ENCODE measurements around the gene FOXP1. TPM values are rescaled to one million over a fixed set of nuclear protein-coding genes. Genes with fewer than 3 reads are reported as not detected.

Gene FOXP1
- total and polyA plus RNA-seq, 2 donors (not counting 1 experiment from before 2014, with no cell fraction given), result 91.1 to 508 TPM

DNA sequence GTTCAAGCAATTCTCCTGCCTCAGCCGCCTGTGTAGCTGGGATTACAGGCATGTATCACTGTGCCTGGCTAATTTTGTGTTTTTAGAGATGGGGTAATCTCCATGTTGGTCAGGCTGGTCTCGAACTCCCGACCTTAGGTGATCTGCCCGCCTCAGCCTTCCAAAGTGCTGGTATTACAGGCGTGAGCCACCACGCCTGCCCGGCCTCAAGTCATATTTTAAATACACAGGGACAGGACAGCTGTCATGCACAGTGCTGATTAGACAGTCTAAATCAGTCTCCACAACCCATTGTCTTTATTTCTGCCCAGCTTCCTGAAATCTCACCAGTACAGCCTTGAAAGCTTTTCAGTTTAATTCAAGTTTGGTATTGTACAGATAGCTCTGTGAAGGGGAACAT is 587.4 kb downstream of the FOXP1 start:
- H3K4me1 Mint-ChIP-seq, result peaks cover 18% of the 10 kb centered on the region
- no peak overlapping the region for H3K4me3 Mint-ChIP-seq
- Histone ChIP-seq H4K20me1 (ENCODE audit: control insufficient read depth, insufficient read depth, low read length, poor library complexity, severe bottlenecking) (peaks cover 59% of the 10 kb centered on the region), H2AFZ (ENCODE audit: insufficient read depth, low read depth, low read length, poor library complexity, severe bottlenecking) (no peak overlapping the region), H3K9ac (ENCODE audit: low read length) (no peak overlapping the region), H3K79me2 (ENCODE audit: control insufficient read depth, insufficient read depth, low read length) (peaks cover 89% of the 10 kb centered on the region), H3K4me1 (ENCODE audit: control insufficient read depth in 2 of 2, insufficient read depth in 2 of 2, low read length in 2 of 2) (peaks cover 0 to 2% of the 10 kb centered on the region in 2 donors), H3K4me2 (replicated peaks; ENCODE audit: low read depth, low read length, poor library complexity, severe bottlenecking) (no peak overlapping the region), H3K9me3 (ENCODE audit: control extremely low read depth in 1 of 3, control insufficient read depth in 2 of 3, insufficient read depth in 1 of 3, low read length in 2 of 3) (no peaks in the 10 kb centered on the region), H3K4me3 (ENCODE audit: control extremely low read depth in 1 of 5, extremely low read depth in 1 of 5, insufficient read depth in 1 of 5, low read depth in 2 of 5, low read length in 4 of 5) (no peak overlapping the region), H3K27ac (ENCODE audit: low read length in 2 of 2) (peak overlapping the region in 1 of 2 donors; percentile 42), H3K36me3 (replicated peaks in 1 of 2; ENCODE audit: control extremely low read depth in 1 of 2, control insufficient read depth in 1 of 2, extremely low read depth in 1 of 2, insufficient read depth in 2 of 2, low read length in 1 of 2) (peaks cover 2 to 90% of the 10 kb centered on the region in 2 experiments), H3K27me3 (replicated peaks in 1 of 4; ENCODE audit: control extremely low read depth in 1 of 4, control insufficient read depth in 3 of 4, insufficient read depth in 4 of 4, low read length in 3 of 4) (no peaks in the 10 kb centered on the region)
- CTCF ChIA-PET, result interaction anchor here (1.2 to 1.6 kb wide), 3 partner anchors 9 to 74 kb away, joined by 3 to 4 read pairs (median 4); no protein-coding TSS in a partner anchor
- POLR2A ChIA-PET, result no interaction called here
- intact Hi-C loops (cut with micrococcal nuclease), result no loop called here
- no peaks in the 10 kb centered on the region for H3K9me3 Mint-ChIP-seq (ENCODE audit: insufficient read depth)
- H3K27ac Mint-ChIP-seq, result peak overlapping the region; percentile 5
- H3K27me3 Mint-ChIP-seq, result no peaks in the 10 kb centered on the region
- WGBS (ENCODE audit: insufficient coverage), result 98% methylated on average over 6 of the region's 7 CpGs
- no peak for DNase-seq
- no peak for TF ChIP-seq EZH2 (IDR thresholded peaks at IDR 0.05; ENCODE audit: borderline replicate concordance, insufficient read depth, low read depth, low read length, poor library complexity, severe bottlenecking)
- TF ChIP-seq, protein P1, sequence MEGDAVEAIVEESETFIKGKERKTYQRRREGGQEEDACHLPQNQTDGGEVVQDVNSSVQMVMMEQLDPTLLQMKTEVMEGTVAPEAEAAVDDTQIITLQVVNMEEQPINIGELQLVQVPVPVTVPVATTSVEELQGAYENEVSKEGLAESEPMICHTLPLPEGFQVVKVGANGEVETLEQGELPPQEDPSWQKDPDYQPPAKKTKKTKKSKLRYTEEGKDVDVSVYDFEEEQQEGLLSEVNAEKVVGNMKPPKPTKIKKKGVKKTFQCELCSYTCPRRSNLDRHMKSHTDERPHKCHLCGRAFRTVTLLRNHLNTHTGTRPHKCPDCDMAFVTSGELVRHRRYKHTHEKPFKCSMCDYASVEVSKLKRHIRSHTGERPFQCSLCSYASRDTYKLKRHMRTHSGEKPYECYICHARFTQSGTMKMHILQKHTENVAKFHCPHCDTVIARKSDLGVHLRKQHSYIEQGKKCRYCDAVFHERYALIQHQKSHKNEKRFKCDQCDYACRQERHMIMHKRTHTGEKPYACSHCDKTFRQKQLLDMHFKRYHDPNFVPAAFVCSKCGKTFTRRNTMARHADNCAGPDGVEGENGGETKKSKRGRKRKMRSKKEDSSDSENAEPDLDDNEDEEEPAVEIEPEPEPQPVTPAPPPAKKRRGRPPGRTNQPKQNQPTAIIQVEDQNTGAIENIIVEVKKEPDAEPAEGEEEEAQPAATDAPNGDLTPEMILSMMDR (IDR thresholded peaks at IDR 0.05), result no peak
- ATAC-seq (ENCODE audit: low read depth), result no peak

DNA sequence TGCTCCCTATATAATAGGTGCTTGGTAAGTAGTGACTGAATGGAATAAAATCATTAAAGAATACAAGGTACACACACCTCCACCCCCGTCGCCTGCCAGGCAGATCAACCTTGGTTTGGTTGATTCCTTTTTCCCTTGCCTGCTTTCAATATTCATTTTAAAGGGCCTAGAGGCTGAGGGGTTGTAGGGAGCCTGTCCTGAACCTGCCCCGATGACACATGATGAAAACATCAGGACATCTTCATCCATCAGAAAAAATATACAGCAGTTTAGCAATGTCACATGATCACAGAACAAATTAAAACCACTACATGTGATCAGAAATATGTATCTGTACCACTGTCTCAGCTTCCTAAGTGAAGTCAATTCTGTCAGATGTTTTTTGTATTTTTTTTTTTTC is 588.9 kb downstream of the FOXP1 start:
- H3K4me3 ChIP-seq (ENCODE audit: control extremely low read depth in 1 of 5, extremely low read depth in 1 of 5, insufficient read depth in 1 of 5, low read depth in 2 of 5, low read length in 4 of 5), result no peak overlapping the region
- no CpG with 5 or more reads among the region's 3 CpGs for WGBS (ENCODE audit: insufficient coverage)
- peaks cover 0 to 1% (median 0%) of the 10 kb centered on the region in 3 donors for H3K9me3 ChIP-seq (ENCODE audit: control extremely low read depth in 1 of 3, control insufficient read depth in 2 of 3, insufficient read depth in 1 of 3, low read length in 2 of 3)
- no peak overlapping the region for H2AFZ ChIP-seq (ENCODE audit: insufficient read depth, low read depth, low read length, poor library complexity, severe bottlenecking)
- Mint-ChIP-seq H3K9me3 (ENCODE audit: insufficient read depth) (no peaks in the 10 kb centered on the region), H3K27me3 (no peaks in the 10 kb centered on the region), H3K4me3 (no peak overlapping the region), H3K27ac (no peak overlapping the region), H3K4me1 (peaks cover 24% of the 10 kb centered on the region)
- no peaks in the 10 kb centered on the region for H3K27me3 ChIP-seq (replicated peaks in 1 of 4; ENCODE audit: control extremely low read depth in 1 of 4, control insufficient read depth in 3 of 4, insufficient read depth in 4 of 4, low read length in 3 of 4)
- peaks cover 10 to 11% of the 10 kb centered on the region in 2 donors for H3K4me1 ChIP-seq (ENCODE audit: control insufficient read depth in 2 of 2, insufficient read depth in 2 of 2, low read length in 2 of 2)
- intact Hi-C loops (cut with micrococcal nuclease), result no loop called here
- peaks cover 86% of the 10 kb centered on the region for H3K79me2 ChIP-seq (ENCODE audit: control insufficient read depth, insufficient read depth, low read length)
- DNase-seq, result no peak
- peaks cover 4 to 81% of the 10 kb centered on the region in 2 experiments for H3K36me3 ChIP-seq (replicated peaks in 1 of 2; ENCODE audit: control extremely low read depth in 1 of 2, control insufficient read depth in 1 of 2, extremely low read depth in 1 of 2, insufficient read depth in 2 of 2, low read length in 1 of 2)
- no peak overlapping the region for H3K4me2 ChIP-seq (replicated peaks; ENCODE audit: low read depth, low read length, poor library complexity, severe bottlenecking)
- H3K27ac ChIP-seq (ENCODE audit: low read length in 2 of 2), result no peak overlapping the region
- CTCF ChIA-PET, result interaction anchor here (1.1 kb wide), 1 partner anchor 108 kb away, joined by 3 read pairs; no protein-coding TSS in a partner anchor
- no peak overlapping the region for H3K9ac ChIP-seq (ENCODE audit: low read length)
- H4K20me1 ChIP-seq (ENCODE audit: control insufficient read depth, insufficient read depth, low read length, poor library complexity, severe bottlenecking), result peaks cover 65% of the 10 kb centered on the region
- no peak for TF ChIP-seq EZH2 (IDR thresholded peaks at IDR 0.05; ENCODE audit: borderline replicate concordance, insufficient read depth, low read depth, low read length, poor library complexity, severe bottlenecking)
- TF ChIP-seq, protein P1 (IDR thresholded peaks at IDR 0.05), result no peak
- ATAC-seq (ENCODE audit: low read depth), result no peak
- POLR2A ChIA-PET, result no interaction called here

Measured in B cell (primary cell).